NB4 (cell line): ENCODE measurements around the gene PCSK5.

Experiments used
- POLR2A ChIP-seq: IDR thresholded peaks from 2 replicates; pipeline ENCODE4 v1.6.1; 2011; ENCODE audit warnings: mild to moderate bottlenecking; ENCODE audit not compliant: insufficient read length; ENCODE audit errors: extremely low read depth
- TF ChIP-seq, protein P1 (sequence below): IDR thresholded peaks from one replicate; pipeline ENCODE4 v1.5.1; 2012; ENCODE audit warnings: low read depth, low read length

- no peak for TF ChIP-seq POLR2A
- TF ChIP-seq, protein P1, sequence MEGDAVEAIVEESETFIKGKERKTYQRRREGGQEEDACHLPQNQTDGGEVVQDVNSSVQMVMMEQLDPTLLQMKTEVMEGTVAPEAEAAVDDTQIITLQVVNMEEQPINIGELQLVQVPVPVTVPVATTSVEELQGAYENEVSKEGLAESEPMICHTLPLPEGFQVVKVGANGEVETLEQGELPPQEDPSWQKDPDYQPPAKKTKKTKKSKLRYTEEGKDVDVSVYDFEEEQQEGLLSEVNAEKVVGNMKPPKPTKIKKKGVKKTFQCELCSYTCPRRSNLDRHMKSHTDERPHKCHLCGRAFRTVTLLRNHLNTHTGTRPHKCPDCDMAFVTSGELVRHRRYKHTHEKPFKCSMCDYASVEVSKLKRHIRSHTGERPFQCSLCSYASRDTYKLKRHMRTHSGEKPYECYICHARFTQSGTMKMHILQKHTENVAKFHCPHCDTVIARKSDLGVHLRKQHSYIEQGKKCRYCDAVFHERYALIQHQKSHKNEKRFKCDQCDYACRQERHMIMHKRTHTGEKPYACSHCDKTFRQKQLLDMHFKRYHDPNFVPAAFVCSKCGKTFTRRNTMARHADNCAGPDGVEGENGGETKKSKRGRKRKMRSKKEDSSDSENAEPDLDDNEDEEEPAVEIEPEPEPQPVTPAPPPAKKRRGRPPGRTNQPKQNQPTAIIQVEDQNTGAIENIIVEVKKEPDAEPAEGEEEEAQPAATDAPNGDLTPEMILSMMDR, result no peak
Measured at GRCh38 chr9:76310577-76310976, 420.1 kb downstream of the PCSK5 start.
